ENCODE measurements around the gene GALNT8.

DNA sequence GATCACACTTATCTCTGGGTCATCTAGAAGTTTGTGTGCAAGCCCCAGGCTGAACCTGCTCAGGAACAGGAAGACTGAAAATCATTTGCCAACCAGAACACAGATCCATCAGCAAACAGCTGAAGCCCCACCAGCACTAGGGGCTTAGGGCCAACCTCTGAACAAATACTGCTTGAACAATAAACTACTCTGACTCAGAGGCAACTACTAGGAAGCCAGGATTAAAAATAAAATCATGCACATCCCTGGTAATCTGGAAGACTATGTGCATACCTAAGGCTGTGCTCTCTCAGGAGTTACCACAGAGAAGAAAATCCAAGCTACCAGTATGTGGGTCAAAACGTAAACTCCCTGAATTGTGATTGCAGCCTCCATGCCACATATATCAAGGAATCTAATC is 15.9 kb downstream of the GALNT8 start:
- TF ChIP-seq GATA2 (IDR thresholded peaks at IDR 0.05; ENCODE audit: low read depth, low read length) (no peak), GATA3 (IDR thresholded peaks at IDR 0.05; ENCODE audit: low read depth, low read length) (no peak)
